ENCODE measurements around the gene ESR1.
A peak's percentile ranks its signal among the peaks of the same experiment; 100 is the strongest.
"Not testable (repeated sequence)": the region's sequence is repeated elsewhere in the genome, so short reads cannot be mapped to it uniquely, and the experiment has no call there.

Gene ESR1

DNA sequence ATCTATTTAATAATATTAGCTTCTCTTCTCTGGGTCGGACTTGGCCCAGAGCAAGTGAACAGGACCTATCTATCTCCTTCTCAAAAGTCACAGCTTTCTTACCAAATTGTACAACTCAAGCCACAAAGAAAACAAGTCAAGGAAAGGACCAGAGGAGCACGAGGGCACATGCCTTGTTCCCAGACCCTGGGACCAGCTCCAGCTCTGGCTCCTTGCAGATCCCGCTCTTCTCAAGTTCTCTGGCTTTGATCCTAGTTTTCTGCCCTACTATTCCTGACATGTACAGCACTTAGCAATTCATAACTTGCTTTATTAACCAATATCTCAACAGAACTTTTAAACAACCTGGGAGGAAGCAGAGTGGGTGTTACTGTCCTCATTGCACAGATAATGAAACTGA is 185.9 kb downstream of the ESR1 start:
- DNase-seq: no peak

DNA sequence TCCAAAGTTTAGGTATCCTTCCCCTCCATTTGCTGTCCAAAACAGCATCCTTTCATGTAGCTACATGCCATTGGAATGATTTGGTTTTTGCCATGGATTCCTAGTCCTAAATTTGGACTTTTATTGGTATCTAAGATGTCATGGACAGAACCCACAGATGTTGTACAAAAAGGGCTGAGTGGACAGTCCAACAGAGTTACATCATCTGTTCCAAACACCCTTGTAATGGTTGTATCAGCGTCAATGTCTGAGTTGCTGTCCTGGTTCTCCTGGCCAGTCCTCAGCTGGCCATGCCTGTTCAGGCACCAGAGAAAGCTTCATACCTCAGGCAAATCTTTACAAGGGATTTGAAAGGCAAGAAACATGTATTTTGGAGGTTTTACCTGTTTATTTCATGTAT is 191.3 kb downstream of the ESR1 start:
- no peak for DNase-seq

DNA sequence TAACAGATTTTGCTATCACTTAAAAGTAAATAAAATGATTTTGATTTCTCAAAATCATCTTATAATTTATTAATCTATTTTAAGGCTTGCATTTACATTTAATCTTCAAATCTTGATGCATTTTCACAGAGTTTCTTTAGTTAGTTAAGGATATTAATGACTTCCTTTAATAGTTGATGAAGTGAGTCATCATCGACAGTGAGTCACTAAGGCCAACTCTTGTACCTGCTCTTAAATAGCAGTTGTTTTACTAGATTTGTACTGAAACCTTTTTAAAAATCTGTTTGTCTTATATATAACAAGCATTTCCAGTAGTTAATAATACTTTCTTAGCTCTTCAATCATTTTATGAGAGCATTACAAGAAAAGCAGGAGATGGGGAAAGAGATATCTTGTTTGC is 191.7 kb downstream of the ESR1 start:
- DNase-seq: no peak

DNA sequence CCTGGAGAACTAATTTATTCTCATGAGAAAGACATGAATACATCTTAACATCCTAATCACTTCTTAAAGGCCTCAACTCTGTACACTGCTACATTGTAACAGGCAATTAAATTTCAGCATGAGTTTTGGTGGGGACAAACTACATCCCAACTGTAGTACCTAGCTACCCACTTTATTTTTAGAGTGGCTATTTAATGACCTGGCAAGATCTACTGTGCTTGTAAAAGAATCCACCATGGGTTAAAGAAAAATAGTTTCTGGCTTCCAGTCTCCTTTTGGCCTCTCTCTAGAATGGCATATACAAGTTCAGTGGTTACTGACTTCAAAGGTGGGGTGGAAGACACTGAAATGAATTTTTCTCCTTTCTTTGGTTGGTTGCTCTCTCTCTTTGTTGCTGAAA is 193.9 kb downstream of the ESR1 start:
- DNase-seq: no peak

DNA sequence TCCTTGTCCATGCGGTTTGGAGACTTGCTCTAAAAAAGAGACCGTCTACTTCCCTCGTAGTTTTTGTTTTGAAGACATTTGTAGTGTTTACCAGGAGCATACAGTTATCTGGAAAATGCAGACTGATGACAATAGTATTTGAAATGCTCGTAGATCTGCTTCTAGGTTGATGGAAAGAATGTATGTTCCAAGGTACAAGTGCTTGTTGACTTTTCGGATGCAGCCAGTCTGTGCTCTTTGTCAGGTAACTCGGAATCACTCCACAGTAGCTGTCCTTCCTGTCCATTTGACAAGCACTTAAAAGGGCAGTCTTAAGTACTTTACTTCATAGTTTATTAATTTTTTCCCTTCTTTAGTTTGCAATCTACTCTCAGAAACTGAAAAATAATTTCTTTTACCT is 194.8 kb downstream of the ESR1 start:
- no peak for DNase-seq

- no peak for DNase-seq
Observed at GRCh38 chr6:152004036-152004566, 196.6 kb downstream of the ESR1 start.

DNA sequence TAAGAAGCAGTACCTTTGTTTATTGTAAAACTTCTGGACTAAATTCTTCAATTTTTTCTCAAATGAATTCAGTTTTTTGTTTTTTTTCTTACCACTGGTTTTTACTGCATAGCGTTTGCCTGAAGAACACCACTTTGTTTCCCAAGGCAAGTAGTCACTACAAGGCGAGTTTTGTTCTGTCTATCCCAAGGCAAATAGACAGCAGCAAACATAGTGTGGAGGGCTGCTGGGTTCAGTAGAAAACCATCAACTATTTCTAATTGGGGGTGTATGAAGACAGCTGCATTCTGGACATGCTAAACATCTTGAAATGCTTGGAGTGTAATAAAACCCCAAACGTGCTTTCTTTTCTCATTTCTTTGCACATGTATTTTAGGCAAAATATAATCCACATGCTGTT is 197.4 kb downstream of the ESR1 start:
- no peak for DNase-seq

DNA sequence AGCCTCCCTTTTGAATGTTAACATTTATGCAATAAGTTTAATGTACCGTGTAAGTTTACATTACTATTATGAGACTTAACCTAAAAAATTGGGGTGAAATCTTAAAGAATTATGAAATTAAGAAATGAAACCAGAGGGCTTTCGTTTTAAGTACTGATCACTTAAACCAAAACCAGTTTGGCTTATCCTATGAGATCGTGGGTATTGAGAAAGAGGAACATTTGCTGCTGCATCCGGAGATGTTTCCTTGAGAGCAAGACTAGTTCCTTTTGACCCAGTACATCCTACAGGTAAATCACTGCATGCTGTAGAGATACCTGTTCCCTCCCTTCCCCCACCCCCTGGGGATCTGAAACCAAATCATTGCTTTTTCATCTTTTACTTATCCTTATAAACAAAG is 201.3 kb downstream of the ESR1 start:
- DNase-seq: no peak

GRCh38 chr6:152012227-152012626 is 204.7 kb downstream of the ESR1 start:
- no peak for DNase-seq

DNA sequence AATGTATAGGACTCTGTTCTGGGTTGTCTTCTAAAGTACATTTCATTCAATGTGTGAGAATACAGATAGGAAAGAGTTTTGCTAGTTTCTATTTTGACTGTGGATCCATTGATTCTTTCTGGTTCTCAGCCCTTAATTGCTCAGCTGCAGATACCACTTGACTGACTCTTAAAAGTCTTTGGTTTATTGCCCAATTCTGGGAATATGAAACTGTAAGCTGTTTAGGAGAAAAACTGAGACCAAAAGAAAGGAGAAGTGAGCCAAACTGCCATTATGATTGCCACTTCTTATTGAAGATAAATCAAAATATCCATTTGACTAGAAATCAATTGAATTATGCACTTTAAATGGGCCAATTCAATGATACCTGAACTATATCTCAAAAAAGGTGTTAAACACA is 211.4 kb downstream of the ESR1 start:
- DNase-seq: no peak

DNA sequence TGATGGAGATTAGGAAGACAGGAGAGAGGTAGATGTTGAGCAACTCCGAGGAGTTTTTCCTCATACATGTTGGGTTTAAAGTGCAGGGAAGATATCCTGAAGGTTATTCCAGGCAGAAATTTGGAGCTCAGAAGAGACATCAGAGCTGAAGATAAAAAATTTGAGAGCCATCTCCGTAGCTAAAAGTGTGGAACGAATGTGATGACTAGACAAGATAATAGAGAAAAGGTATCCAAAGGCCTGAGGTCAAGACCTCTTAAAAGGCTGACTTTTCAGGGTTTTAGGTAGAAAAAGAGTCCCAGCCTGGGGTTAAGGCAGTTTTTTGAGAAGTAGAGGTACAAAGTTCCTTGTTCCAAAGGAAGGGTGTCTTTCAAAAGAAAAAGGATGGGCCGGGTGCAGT is 214.8 kb downstream of the ESR1 start:
- DNase-seq: no peak

GRCh38 chr6:152023613-152024012 is 216.1 kb downstream of the ESR1 start:
- DNase-seq: no peak

DNA sequence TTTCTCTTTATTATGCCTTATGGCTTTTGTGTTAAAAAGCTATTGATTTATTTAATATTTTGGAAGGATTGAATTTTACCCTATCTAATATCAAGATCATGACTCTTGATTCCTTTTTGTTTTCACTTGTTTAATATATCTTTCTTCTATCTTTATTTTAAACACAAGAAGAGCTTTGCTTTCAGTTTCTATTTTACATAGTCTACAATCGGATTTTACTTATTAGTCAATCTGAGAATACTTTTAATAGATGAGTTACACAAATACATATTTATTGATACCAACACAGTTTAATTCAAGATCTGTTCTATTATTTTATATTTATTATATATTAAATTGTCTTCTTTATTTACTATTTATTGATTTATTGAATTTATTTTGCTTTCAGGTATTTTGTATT is 218.8 kb downstream of the ESR1 start:
- DNase-seq: no peak

GRCh38 chr6:152026744-152027143 is 219.3 kb downstream of the ESR1 start:
- DNase-seq: not testable (repeated sequence)

GRCh38 chr6:152033765-152034164 is 226.3 kb downstream of the ESR1 start:
- not testable (repeated sequence) for DNase-seq

DNA sequence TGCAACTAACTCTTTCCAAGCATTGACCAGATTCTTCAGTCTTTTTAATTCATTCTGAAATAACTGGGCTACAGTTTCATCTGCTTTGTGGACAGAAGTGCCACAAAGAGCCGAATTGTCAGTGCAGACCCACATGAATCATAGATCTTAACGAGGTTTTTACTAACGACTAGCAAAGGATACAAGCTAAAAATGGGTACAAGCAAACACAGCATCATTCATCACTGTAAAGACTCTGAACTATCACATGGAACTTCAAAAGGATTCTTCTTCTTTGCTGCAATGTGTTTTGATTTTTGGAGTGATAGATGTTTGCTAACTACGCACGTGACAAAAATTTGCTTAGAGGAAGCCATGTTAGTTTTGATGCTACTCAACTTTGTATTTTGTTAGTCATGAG is 227.1 kb downstream of the ESR1 start:
- DNase-seq: no peak

GRCh38 chr6:152046118-152046517 is 238.6 kb downstream of the ESR1 start:
- no peak for DNase-seq

DNA sequence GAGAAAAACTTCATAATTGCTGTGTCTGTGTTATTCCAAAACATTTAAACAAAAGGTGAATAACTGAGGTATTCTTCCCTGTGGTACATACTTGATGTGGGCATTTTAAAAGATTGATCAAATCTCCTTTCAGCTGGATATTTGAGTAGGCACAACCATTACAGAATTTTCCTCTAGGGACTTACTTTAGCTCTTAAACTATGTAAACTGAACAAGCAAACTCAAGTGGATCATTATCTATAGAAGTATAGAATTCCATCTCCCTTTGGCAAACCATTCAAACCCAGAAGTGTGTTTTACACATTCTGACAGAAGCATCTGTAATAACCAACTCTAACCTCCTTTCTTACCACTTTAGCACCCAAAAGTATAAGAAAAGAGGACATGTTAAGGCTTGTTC is 241.4 kb downstream of the ESR1 start:
- DNase-seq: no peak

- DNase-seq: peak; percentile 3
Observed at GRCh38 chr6:152049502-152049901, 242.0 kb downstream of the ESR1 start.

DNA sequence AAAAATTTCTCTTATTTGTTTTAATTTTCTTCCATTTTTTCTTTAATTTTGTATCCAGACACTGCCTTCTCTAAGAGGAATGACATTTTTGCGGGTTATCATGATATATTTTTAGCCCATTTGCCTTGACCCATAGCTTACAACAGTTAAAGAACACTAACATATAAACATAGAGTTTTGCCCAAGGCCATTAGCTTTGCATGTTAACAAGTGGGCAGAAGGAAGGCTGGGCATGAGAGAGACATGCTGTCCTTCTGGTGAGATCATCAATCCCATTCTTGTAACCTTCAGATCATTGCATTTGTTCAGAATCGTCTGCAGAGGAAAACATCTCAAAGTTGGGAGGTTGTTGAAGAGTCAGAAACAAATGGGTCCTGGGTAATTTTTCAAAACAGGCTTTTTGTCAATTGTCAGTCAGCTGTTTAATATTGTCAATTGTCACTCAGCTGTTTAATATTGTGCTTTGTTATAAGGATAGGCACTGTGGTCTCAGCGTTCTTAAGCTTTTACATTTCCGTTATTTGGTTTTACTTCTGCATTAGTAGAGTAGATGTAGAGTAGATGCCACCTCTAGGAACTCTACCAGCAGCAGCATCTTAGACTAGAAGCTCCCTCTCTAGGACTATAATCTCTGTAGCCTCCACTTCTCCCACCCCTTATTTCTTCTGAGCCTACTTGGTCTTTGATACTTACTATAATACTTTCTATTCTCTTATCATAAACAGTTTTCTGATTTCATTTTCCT is 243.1 kb downstream of the ESR1 start:
- DNase-seq: no peak

GRCh38 chr6:152052061-152052460 is 244.6 kb downstream of the ESR1 start:
- DNase-seq: no peak

GRCh38 chr6:152053332-152053731 is 245.8 kb downstream of the ESR1 start:
- DNase-seq: no peak

DNA sequence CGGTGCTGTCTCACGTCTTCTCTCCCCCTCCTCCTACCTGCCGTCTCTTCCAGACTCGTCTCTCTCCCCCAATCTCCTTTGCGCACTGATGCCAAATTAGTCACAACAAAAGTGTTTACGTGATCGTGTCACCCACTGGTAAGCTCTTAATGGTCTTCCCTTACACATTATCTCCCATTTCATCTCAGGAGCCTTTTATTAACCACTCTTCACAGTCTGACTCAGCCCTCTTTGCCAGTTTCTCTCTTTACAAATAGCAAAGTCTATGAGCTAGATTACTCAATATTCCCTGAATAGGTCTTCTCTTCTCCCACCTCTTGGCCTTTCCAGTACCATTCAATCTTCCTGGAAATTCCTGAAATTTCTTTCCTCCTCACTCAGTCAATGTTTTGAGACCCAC is 247.0 kb downstream of the ESR1 start:
- no peak for DNase-seq

GRCh38 chr6:152055517-152055916 is 248.0 kb downstream of the ESR1 start:
- DNase-seq: no peak

DNA sequence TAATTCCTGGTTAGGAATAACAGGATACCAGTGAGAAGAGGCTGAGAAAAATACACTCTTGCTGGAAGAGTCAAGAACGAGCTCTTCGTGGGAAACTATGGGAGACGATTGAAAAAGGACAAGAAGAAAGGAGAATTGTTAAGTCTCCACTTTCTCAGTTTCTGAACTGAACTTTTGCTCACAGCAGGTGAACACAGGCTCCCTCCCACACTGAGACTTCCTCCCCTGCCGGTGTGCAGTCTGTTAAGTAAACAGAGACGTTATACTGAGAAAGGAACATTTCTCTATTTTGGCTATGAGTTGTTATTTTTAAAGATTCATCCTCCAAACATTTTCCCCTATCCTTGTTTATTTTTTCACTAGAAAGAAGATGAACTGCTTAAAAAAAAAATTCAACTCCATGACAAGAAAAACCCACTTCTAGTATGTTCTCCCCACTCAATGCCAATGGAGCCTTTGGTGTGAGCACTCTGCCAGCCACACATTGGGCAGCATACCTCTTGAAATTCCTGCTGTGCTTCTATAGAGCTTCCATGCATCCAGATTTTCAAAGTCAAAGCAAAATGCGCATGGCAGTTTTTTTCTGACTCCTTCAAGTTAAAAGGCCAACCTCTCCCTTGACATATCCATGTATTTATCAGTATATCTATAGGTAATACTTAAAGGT is 250.5 kb downstream of the ESR1 start:
- no peak for DNase-seq

Data from NCI-H69 (cell line).